ENCODE data around the gene BSG.

DNA sequence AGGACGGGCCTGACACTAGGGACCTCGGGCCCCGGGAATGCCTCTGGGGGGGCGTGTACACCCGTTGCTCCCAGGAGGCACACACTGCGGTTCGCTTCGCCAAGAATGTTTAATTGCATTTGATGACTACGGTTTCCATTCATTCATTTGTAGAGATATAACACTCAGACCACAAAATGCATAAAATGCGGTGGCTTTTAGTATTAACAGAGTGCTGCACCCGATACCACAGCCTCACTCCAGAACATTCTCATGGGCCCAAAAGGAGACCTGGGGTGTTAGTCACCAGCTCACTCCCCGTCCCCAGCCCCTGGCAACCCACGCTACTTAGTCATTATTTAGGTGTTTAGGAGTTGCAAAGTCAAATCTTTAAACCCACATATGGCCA, 39.1 kb downstream of the BSG start:
- TF ChIP-seq, protein P1, sequence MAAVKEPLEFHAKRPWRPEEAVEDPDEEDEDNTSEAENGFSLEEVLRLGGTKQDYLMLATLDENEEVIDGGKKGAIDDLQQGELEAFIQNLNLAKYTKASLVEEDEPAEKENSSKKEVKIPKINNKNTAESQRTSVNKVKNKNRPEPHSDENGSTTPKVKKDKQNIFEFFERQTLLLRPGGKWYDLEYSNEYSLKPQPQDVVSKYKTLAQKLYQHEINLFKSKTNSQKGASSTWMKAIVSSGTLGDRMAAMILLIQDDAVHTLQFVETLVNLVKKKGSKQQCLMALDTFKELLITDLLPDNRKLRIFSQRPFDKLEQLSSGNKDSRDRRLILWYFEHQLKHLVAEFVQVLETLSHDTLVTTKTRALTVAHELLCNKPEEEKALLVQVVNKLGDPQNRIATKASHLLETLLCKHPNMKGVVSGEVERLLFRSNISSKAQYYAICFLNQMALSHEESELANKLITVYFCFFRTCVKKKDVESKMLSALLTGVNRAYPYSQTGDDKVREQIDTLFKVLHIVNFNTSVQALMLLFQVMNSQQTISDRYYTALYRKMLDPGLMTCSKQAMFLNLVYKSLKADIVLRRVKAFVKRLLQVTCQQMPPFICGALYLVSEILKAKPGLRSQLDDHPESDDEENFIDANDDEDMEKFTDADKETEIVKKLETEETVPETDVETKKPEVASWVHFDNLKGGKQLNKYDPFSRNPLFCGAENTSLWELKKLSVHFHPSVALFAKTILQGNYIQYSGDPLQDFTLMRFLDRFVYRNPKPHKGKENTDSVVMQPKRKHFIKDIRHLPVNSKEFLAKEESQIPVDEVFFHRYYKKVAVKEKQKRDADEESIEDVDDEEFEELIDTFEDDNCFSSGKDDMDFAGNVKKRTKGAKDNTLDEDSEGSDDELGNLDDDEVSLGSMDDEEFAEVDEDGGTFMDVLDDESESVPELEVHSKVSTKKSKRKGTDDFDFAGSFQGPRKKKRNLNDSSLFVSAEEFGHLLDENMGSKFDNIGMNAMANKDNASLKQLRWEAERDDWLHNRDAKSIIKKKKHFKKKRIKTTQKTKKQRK (IDR thresholded peaks at IDR 0.05; ENCODE audit: low read depth, low read length), result no peak
- TF ChIP-seq TAF1 (IDR thresholded peaks at IDR 0.05; ENCODE audit: borderline replicate concordance, low read depth, low read length), result no peak
- TF ChIP-seq, protein P2, sequence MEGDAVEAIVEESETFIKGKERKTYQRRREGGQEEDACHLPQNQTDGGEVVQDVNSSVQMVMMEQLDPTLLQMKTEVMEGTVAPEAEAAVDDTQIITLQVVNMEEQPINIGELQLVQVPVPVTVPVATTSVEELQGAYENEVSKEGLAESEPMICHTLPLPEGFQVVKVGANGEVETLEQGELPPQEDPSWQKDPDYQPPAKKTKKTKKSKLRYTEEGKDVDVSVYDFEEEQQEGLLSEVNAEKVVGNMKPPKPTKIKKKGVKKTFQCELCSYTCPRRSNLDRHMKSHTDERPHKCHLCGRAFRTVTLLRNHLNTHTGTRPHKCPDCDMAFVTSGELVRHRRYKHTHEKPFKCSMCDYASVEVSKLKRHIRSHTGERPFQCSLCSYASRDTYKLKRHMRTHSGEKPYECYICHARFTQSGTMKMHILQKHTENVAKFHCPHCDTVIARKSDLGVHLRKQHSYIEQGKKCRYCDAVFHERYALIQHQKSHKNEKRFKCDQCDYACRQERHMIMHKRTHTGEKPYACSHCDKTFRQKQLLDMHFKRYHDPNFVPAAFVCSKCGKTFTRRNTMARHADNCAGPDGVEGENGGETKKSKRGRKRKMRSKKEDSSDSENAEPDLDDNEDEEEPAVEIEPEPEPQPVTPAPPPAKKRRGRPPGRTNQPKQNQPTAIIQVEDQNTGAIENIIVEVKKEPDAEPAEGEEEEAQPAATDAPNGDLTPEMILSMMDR (IDR thresholded peaks at IDR 0.05 in 2 of 3, conservative IDR thresholded peaks at IDR 0.05 in 1 of 3; ENCODE audit: control insufficient read depth in 2 of 3, extremely low read depth in 1 of 3, insufficient read depth in 1 of 3, low read depth in 3 of 3, low read length in 3 of 3), result no peak
- TF ChIP-seq SP1 (IDR thresholded peaks at IDR 0.05; ENCODE audit: low read depth, low read length), result no peak
- no peak for TF ChIP-seq TCF3 (IDR thresholded peaks at IDR 0.05; ENCODE audit: borderline replicate concordance, insufficient read depth, low read depth, low read length)
- TF ChIP-seq, protein P3, sequence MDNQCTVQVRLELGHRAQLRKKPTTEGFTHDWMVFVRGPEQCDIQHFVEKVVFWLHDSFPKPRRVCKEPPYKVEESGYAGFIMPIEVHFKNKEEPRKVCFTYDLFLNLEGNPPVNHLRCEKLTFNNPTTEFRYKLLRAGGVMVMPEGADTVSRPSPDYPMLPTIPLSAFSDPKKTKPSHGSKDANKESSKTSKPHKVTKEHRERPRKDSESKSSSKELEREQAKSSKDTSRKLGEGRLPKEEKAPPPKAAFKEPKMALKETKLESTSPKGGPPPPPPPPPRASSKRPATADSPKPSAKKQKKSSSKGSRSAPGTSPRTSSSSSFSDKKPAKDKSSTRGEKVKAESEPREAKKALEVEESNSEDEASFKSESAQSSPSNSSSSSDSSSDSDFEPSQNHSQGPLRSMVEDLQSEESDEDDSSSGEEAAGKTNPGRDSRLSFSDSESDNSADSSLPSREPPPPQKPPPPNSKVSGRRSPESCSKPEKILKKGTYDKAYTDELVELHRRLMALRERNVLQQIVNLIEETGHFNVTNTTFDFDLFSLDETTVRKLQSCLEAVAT (IDR thresholded peaks at IDR 0.05), result no peak
- no peak for TF ChIP-seq NR2F1 (conservative IDR thresholded peaks at IDR 0.05)
- TF ChIP-seq TARDBP (IDR thresholded peaks at IDR 0.05; ENCODE audit: borderline replicate concordance), result no peak
- TF ChIP-seq, protein P4, sequence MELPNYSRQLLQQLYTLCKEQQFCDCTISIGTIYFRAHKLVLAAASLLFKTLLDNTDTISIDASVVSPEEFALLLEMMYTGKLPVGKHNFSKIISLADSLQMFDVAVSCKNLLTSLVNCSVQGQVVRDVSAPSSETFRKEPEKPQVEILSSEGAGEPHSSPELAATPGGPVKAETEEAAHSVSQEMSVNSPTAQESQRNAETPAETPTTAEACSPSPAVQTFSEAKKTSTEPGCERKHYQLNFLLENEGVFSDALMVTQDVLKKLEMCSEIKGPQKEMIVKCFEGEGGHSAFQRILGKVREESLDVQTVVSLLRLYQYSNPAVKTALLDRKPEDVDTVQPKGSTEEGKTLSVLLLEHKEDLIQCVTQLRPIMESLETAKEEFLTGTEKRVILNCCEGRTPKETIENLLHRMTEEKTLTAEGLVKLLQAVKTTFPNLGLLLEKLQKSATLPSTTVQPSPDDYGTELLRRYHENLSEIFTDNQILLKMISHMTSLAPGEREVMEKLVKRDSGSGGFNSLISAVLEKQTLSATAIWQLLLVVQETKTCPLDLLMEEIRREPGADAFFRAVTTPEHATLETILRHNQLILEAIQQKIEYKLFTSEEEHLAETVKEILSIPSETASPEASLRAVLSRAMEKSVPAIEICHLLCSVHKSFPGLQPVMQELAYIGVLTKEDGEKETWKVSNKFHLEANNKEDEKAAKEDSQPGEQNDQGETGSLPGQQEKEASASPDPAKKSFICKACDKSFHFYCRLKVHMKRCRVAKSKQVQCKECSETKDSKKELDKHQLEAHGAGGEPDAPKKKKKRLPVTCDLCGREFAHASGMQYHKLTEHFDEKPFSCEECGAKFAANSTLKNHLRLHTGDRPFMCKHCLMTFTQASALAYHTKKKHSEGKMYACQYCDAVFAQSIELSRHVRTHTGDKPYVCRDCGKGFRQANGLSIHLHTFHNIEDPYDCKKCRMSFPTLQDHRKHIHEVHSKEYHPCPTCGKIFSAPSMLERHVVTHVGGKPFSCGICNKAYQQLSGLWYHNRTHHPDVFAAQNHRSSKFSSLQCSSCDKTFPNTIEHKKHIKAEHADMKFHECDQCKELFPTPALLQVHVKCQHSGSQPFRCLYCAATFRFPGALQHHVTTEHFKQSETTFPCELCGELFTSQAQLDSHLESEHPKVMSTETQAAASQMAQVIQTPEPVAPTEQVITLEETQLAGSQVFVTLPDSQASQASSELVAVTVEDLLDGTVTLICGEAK (IDR thresholded peaks at IDR 0.05; ENCODE audit: borderline replicate concordance), result no peak
- no peak for TF ChIP-seq FOS (IDR thresholded peaks at IDR 0.05; ENCODE audit: borderline replicate concordance, extremely low read depth, insufficient read length)
- TF ChIP-seq BRCA1 (IDR thresholded peaks at IDR 0.05; ENCODE audit: low read depth, low read length), result no peak
- TF ChIP-seq, protein P5, sequence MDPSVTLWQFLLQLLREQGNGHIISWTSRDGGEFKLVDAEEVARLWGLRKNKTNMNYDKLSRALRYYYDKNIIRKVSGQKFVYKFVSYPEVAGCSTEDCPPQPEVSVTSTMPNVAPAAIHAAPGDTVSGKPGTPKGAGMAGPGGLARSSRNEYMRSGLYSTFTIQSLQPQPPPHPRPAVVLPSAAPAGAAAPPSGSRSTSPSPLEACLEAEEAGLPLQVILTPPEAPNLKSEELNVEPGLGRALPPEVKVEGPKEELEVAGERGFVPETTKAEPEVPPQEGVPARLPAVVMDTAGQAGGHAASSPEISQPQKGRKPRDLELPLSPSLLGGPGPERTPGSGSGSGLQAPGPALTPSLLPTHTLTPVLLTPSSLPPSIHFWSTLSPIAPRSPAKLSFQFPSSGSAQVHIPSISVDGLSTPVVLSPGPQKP (IDR thresholded peaks at IDR 0.05; ENCODE audit: low read depth, low read length), result no peak
